K562 (cell line): ENCODE results near the gene UNC13A. TPM values are rescaled to one million over a fixed set of nuclear protein-coding genes. Genes with fewer than 3 reads are reported as not detected.

Experiments
- ATAC-seq: fragments of 200-7000 bp; cut with Tn5 transposase; 3 replicates; pipeline ENCODE4 v1.9.1; 2020; ENCODE audit warnings: moderate library complexity
- BruUV-seq: library from RNA; stranded (reverse); fragments of 400-500 nt; replicated peaks from 2 replicates; lab custom pipeline; 2021; lab: Mats Ljungman, UMichigan
- CTCF ChIA-PET: fragments of 300-600 bp; formaldehyde crosslinking; extraction: SDS; loops from one replicate; lab custom pipeline; 2021; ENCODE audit warnings: low intra/inter-chr PET ratio; lab: Yijun Ruan, JAX
- POLR2A ChIA-PET: fragments of 300-600, 350-650 bp; sonication (Branson Sonifier 250); formaldehyde crosslinking; extraction: SDS; loops from one replicate; lab custom pipeline; 2021; ENCODE audit warnings: antibody characterized with exemption, inconsistent platforms; lab: Yijun Ruan, JAX
- DNase-seq, 4 experiments: peaks; one replicate each; pipeline versions ENCODE4 v3.0.0 to v3.0.0-alpha.2; 2011 to 2018; ENCODE audit warnings: low spot score in 3 of 4, mixed read lengths in 3 of 4; ENCODE audit errors: extremely low read depth in 1 of 4
- FAIRE-seq: peaks from 2 replicates; lab custom pipeline; 2011; peaks lifted over from hg19 to GRCh38; lab: Jason Lieb, UNC
- H2AFZ ChIP-seq: 2 replicates; pipeline ENCODE4 v1.6.0; 2011; ENCODE audit warnings: low read depth, low read length, control low read depth, inconsistent platforms
- H3K27ac ChIP-seq: fragments of 200-600 bp; 3 replicates; pipeline ENCODE4 v1.8.0; 2011; ENCODE audit warnings: low read depth, mild to moderate bottlenecking, control low read depth, inconsistent platforms, low read length, moderate library complexity, mixed read lengths; ENCODE audit errors: extremely low read depth
- H3K27me3 ChIP-seq, 2 experiments: fragments of 300-600 bp in 1 of 2; 2 replicates in 1 of 2; 3 replicates in 1 of 2; pipeline versions ENCODE4 v1.6.0 to v1.8.0; 2011; ENCODE audit warnings: inconsistent platforms in 2 of 2, low read length in 2 of 2, mild to moderate bottlenecking in 1 of 2, mixed read lengths in 1 of 2, moderate library complexity in 1 of 2; ENCODE audit not compliant: control insufficient read depth in 2 of 2, insufficient read depth in 2 of 2
- H3K36me3 ChIP-seq: fragments of 300-600 bp; 3 replicates; pipeline ENCODE4 v1.8.0; 2011; ENCODE audit warnings: mild to moderate bottlenecking, low read length, inconsistent platforms; ENCODE audit not compliant: control insufficient read depth, insufficient read depth
- H3K4me1 ChIP-seq, 2 experiments: fragments of 200-600 bp in 1 of 2; replicated peaks in 1 of 2; 2 replicates in 1 of 2; 3 replicates in 1 of 2; pipeline versions ENCODE4 v1.5.1 to v1.8.0; 2011; ENCODE audit warnings: inconsistent platforms in 2 of 2, low read length in 2 of 2, mild to moderate bottlenecking in 1 of 2, mixed read lengths in 1 of 2, moderate library complexity in 1 of 2; ENCODE audit not compliant: control insufficient read depth in 2 of 2, insufficient read depth in 2 of 2
- H3K4me2 ChIP-seq: 2 replicates; pipeline ENCODE4 v1.6.1; 2011; ENCODE audit warnings: low read length, control low read depth, inconsistent platforms, mixed read lengths; ENCODE audit not compliant: insufficient read depth
- H3K4me3 ChIP-seq: fragments of 200-600 bp; sonication (generic), shearing (Covaris generic); 2 replicates; pipeline ENCODE4 v1.5.1; 2016; ENCODE audit warnings: control low read depth, inconsistent platforms
- H3K79me2 ChIP-seq: fragments of 200-600 bp; 3 replicates; pipeline ENCODE4 v1.8.0; 2011; ENCODE audit warnings: low read length, inconsistent platforms; ENCODE audit not compliant: control insufficient read depth, insufficient read depth
- H3K9ac ChIP-seq, 2 experiments: 2 replicates each; pipeline versions ENCODE4 v1.6.0 to v1.6.1; 2011; ENCODE audit warnings: low read depth in 2 of 2, low read length in 2 of 2, control low read depth in 1 of 2, inconsistent platforms in 1 of 2, mild to moderate bottlenecking in 1 of 2, mixed read lengths in 1 of 2; ENCODE audit not compliant: insufficient read depth in 1 of 2
- H3K9me1 ChIP-seq: one replicate; pipeline ENCODE4 v1.6.0; 2011; ENCODE audit warnings: inconsistent platforms, mild to moderate bottlenecking, low read length, moderate library complexity; ENCODE audit not compliant: control insufficient read depth, insufficient read depth
- H3K9me3 ChIP-seq: replicated peaks from 2 replicates; pipeline ENCODE4 v1.5.1; 2011; ENCODE audit warnings: low read depth, low read length, inconsistent platforms; ENCODE audit not compliant: control insufficient read depth, insufficient read depth
- H4K20me1 ChIP-seq: replicated peaks from 2 replicates; pipeline ENCODE4 v1.6.1; 2011; ENCODE audit warnings: low read length, inconsistent platforms, mixed read lengths; ENCODE audit not compliant: control insufficient read depth, insufficient read depth
- CHD7 ChIP-seq: fragments of 200-600 bp; sonication (generic); IDR thresholded peaks from one replicate; pipeline ENCODE4 v1.6.1; 2012; ENCODE audit warnings: mild to moderate bottlenecking, low read depth, low read length, inconsistent platforms
- HDAC3 ChIP-seq: fragments of 450-650 bp; IDR thresholded peaks from 2 replicates; pipeline ENCODE4 v1.6.1; 2018; ENCODE audit warnings: borderline replicate concordance, mild to moderate bottlenecking, moderate library complexity; ENCODE audit not compliant: partially characterized antibody
- HSF4 ChIP-seq: fragments of 250-450 bp; sonication (Bioruptor Pico); IDR thresholded peaks from 2 replicates; pipeline ENCODE4 v2.1.2; 2022; ENCODE audit warnings: mild to moderate bottlenecking, moderate library complexity, borderline replicate concordance
- LEF1 ChIP-seq: fragments of 450-650 bp; IDR thresholded peaks from 2 replicates; pipeline ENCODE4 v1.6.1; 2016; ENCODE audit warnings: mild to moderate bottlenecking
- MAFF ChIP-seq: IDR thresholded peaks from 2 replicates; pipeline ENCODE4 v1.6.1; 2012; ENCODE audit warnings: low read length, improper control_type of control experiment
- MCM5 ChIP-seq: fragments of 450-650 bp; IDR thresholded peaks from 2 replicates; pipeline ENCODE4 v1.6.1; 2016; ENCODE audit warnings: low read depth
- OTX1 ChIP-seq: fragments of 450-650 bp; formaldehyde crosslinking; IDR thresholded peaks from 2 replicates; pipeline ENCODE4 v1.4.0; 2022; ENCODE audit warnings: mild to moderate bottlenecking
- RBFOX2 ChIP-seq: fragments of 200-400 bp; formaldehyde crosslinking; IDR thresholded peaks from 2 replicates; pipeline ENCODE4 v1.6.1; 2017; ENCODE audit warnings: low read depth, mild to moderate bottlenecking, low read length, moderate library complexity
- ZNF23 ChIP-seq: fragments of 250-450 bp; sonication (Bioruptor Pico); IDR thresholded peaks from 2 replicates; pipeline ENCODE4 v1.4.0; 2020; ENCODE audit warnings: mild to moderate bottlenecking
- ZNF57 ChIP-seq: fragments of 450-650 bp; formaldehyde crosslinking; IDR thresholded peaks from 2 replicates; pipeline ENCODE4 v1.4.0; 2020; ENCODE audit warnings: mild to moderate bottlenecking, moderate library complexity
- WGBS: fragments of 100-300 bp; shearing (Covaris generic); methylation state at CpG from one replicate; pipeline ENCODE4 v1.1.6; 2016; ENCODE audit warnings: low coverage, mixed read lengths; ENCODE audit not compliant: insufficient coverage; ENCODE audit errors: missing lambda C conversion rate; 5-methylcytosine and 5-hydroxymethylcytosine counted together
- in situ Hi-C: fragments of 300-500 bp; cut with MboI; formaldehyde crosslinking; loops from 4 replicates; pipeline ENCODE4 v1.15.0; 2018; ENCODE audit warnings: inconsistent platforms, mixed read lengths
- intact Hi-C: fragments of 100-400 bp; cut with micrococcal nuclease; formaldehyde crosslinking; loops from 2 replicates; pipeline ENCODE4 v1.14.2; 2022
- polyA plus RNA-seq, 8 experiments: library from polyadenylated mRNA; depleted of rRNA in 4 of 8; stranded (reverse) in 5 of 8; unstranded in 3 of 8; fragments of >200 nt; fragmentation: Nextera tagmentation in 2 of 8; fragmentation: Illumina TruSeq in 1 of 8; extraction: Ambion mirVana in 2 of 8; extraction: Trizol in 1 of 8; gene quantifications; 2 replicates each; pipeline versions ENCODE4 v1.2.1 to v1.2.3, GENCODE V29; 2011 to 2014; ENCODE audit warnings: inconsistent platforms in 1 of 8, missing spikeins in 1 of 8
- total RNA-seq, 7 experiments: library from RNA; depleted of rRNA in 6 of 7; stranded (reverse); fragments of >200 nt in 6 of 7; fragmentation: Illumina TruSeq in 2 of 7; extraction: Trizol in 2 of 7; gene quantifications; 2 replicates each; pipeline versions ENCODE4 v1.2.1 to v1.2.3, GENCODE V29; 2011 to 2021; ENCODE audit warnings: low replicate concordance in 1 of 7
- TF ChIP-seq, protein P1 (sequence below): sonication (generic); formaldehyde crosslinking; IDR thresholded peaks from 2 replicates; pipeline ENCODE4 v1.8.1; 2022; ENCODE audit warnings: missing genetic modification reagents

UNC13A gene
- total and polyA plus RNA-seq, 9 of the 15 experiments (the other 6 are each of a cell fraction or from before 2014, with no cell fraction given) = 0.03 to 1.0 (median 0.25) TPM

DNA sequence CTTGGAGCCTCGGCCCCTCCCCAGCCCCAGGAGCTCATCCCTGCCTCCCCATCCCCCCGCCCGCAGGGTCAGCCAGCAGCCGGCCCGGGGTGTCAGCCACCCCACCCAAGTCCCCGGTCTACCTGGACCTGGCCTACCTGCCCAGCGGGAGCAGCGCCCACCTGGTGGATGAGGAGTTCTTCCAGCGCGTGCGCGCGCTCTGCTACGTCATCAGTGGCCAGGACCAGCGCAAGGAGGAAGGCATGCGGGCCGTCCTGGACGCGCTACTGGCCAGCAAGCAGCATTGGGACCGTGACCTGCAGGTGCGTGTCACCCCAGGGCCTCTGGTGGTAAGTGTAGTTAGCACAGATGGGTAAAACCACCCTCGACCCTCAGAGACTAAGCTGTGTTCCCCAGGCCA lies 45.0 kb upstream of the UNC13A start:
- no peaks in the 10 kb centered on the region for H3K9me3 ChIP-seq
- H2AFZ ChIP-seq = no peak overlapping the region
- no TSS peak for BruUV-seq
- FAIRE-seq (no peak), ATAC-seq (no peak), DNase-seq (peak in 1 of 4 experiments; percentile 11)
- CTCF ChIA-PET = no interaction called here
- POLR2A ChIA-PET = interaction anchor here (1.0 kb wide), 1 partner anchor 17 kb away, joined by 3 read pairs; no protein-coding TSS in a partner anchor
- H3K9ac ChIP-seq = no peak overlapping the region; a peak in 1 of 4 replicates
- no peak overlapping the region for H3K4me3 ChIP-seq
- peaks cover 80% of the 10 kb centered on the region for H3K36me3 ChIP-seq
- H3K9me1 ChIP-seq = no peaks in the 10 kb centered on the region
- 0 out of 2 replicates have a peak, but pooled peaks cover 4% of the 10 kb centered on the region for H4K20me1 ChIP-seq
- in situ Hi-C loops = no loop called here
- H3K27me3 ChIP-seq = no peaks in the 10 kb centered on the region
- peaks cover 5 to 15% of the 10 kb centered on the region in 2 experiments; a peak in 4 of 5 replicates for H3K4me1 ChIP-seq
- intact Hi-C loops = no loop called here
- no peak overlapping the region for H3K27ac ChIP-seq
- peaks cover 12% of the 10 kb centered on the region for H3K79me2 ChIP-seq
- H3K4me2 ChIP-seq = no peak overlapping the region
- WGBS = 94% methylated on average over 13 of the region's 22 CpGs
- TF ChIP-seq MCM5 = no peak
- TF ChIP-seq HDAC3 = no peak
- TF ChIP-seq, protein P1, sequence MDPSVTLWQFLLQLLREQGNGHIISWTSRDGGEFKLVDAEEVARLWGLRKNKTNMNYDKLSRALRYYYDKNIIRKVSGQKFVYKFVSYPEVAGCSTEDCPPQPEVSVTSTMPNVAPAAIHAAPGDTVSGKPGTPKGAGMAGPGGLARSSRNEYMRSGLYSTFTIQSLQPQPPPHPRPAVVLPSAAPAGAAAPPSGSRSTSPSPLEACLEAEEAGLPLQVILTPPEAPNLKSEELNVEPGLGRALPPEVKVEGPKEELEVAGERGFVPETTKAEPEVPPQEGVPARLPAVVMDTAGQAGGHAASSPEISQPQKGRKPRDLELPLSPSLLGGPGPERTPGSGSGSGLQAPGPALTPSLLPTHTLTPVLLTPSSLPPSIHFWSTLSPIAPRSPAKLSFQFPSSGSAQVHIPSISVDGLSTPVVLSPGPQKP (CRISPR knock-in tag) = no peak
- no peak for TF ChIP-seq ZNF57 (CRISPR knock-in tag)
- TF ChIP-seq LEF1 = no peak
- peak; percentile 45 for TF ChIP-seq RBFOX2
- no peak for TF ChIP-seq OTX1
- no peak for TF ChIP-seq ZNF23 (CRISPR knock-in tag)
- no peak for TF ChIP-seq HSF4 (CRISPR knock-in tag)
- no peak for TF ChIP-seq MAFF
- TF ChIP-seq CHD7 = no peak
